Caki2 (cell line): ENCODE results near the gene ROR2. TPM values are rescaled to one million over a fixed set of nuclear protein-coding genes. Genes with fewer than 3 reads are reported as not detected.
"Not testable (repeated sequence)": the region's sequence is repeated elsewhere in the genome, so short reads cannot be mapped to it uniquely, and the experiment has no call there.

Source experiments
- DNase-seq: peaks from one replicate; pipeline ENCODE4 v3.0.0-alpha.2; 2015; ENCODE audit warnings: low read depth
- in situ Hi-C: cut with HindIII; loops from 2 replicates; pipeline ENCODE4 v1.10.0; 2016; ENCODE audit warnings: low sequenced_read_pairs, low pct_unique_long_range_greater_than_20kb, mixed read lengths
- total RNA-seq: library from RNA; depleted of rRNA; stranded (reverse); fragments of >200 nt; shearing (Covaris generic); gene quantifications from 2 replicates; pipeline ENCODE4 v1.2.3, GENCODE V29; 2014; ENCODE audit warnings: low replicate concordance

ROR2 gene
- total RNA-seq, 1 experiment from 2014 or later = 8.4 TPM

GRCh38 chr9:91663858-91664257 is 286.2 kb downstream of the ROR2 start:
- DNase-seq = no peak
- in situ Hi-C loops = loop anchor here (25.0 kb wide), 1 partner anchor 152 kb away; no protein-coding TSS in a partner anchor

GRCh38 chr9:91661451-91661850 is 288.6 kb downstream of the ROR2 start:
- in situ Hi-C loops = loop anchor here (25.0 kb wide), 1 partner anchor 149 kb away; no protein-coding TSS in a partner anchor
- DNase-seq = no peak

- DNase-seq = no peak
Measured at GRCh38 chr9:91660521-91660920, 289.5 kb downstream of the ROR2 start.

GRCh38 chr9:91659529-91660495 is 290.2 kb downstream of the ROR2 start:
- in situ Hi-C loops = loop anchor here (25.0 kb wide), 1 partner anchor 148 kb away; no protein-coding TSS in a partner anchor
- no peak for DNase-seq

More at GRCh38 chr9:91660521-91660920, 289.5 kb downstream of the ROR2 start:
- in situ Hi-C loops = loop anchor here (25.0 kb wide), 1 partner anchor 148 kb away; no protein-coding TSS in a partner anchor

GRCh38 chr9:91658513-91659105 is 291.4 kb downstream of the ROR2 start:
- DNase-seq = no peak
- in situ Hi-C loops = loop anchor here (25.0 kb wide), 1 partner anchor 146 kb away; no protein-coding TSS in a partner anchor

- in situ Hi-C loops = loop anchor here (25.0 kb wide), 1 partner anchor 145 kb away; no protein-coding TSS in a partner anchor
- DNase-seq = no peak
Measured at GRCh38 chr9:91657501-91657900, 292.5 kb downstream of the ROR2 start.

- in situ Hi-C loops = loop anchor here (25.0 kb wide), 1 partner anchor 143 kb away; no protein-coding TSS in a partner anchor
- no peak for DNase-seq
Measured at GRCh38 chr9:91655658-91656057, 294.4 kb downstream of the ROR2 start.

GRCh38 chr9:91655215-91655614 is 294.8 kb downstream of the ROR2 start:
- DNase-seq = no peak
- in situ Hi-C loops = loop anchor here (25.0 kb wide), 1 partner anchor 143 kb away; no protein-coding TSS in a partner anchor

- in situ Hi-C loops = loop anchor here (25.0 kb wide), 1 partner anchor 142 kb away; no protein-coding TSS in a partner anchor
- DNase-seq = no peak
Measured at GRCh38 chr9:91654527-91654926, 295.5 kb downstream of the ROR2 start.

- no peak for DNase-seq
- in situ Hi-C loops = no loop called here
Measured at GRCh38 chr9:91647371-91647770, 302.7 kb downstream of the ROR2 start.

GRCh38 chr9:91646702-91647101 is 303.3 kb downstream of the ROR2 start:
- in situ Hi-C loops = no loop called here
- DNase-seq = no peak

GRCh38 chr9:91644433-91644832 is 305.6 kb downstream of the ROR2 start:
- in situ Hi-C loops = no loop called here
- DNase-seq = no peak

GRCh38 chr9:91643481-91644077 is 306.4 kb downstream of the ROR2 start:
- in situ Hi-C loops = no loop called here
- DNase-seq = no peak

- in situ Hi-C loops = no loop called here
- DNase-seq = no peak
Measured at GRCh38 chr9:91642771-91643170, 307.3 kb downstream of the ROR2 start.

GRCh38 chr9:91640428-91640827 is 309.6 kb downstream of the ROR2 start:
- no peak for DNase-seq
- in situ Hi-C loops = no loop called here

- no peak for DNase-seq
- in situ Hi-C loops = no loop called here
Measured at GRCh38 chr9:91639054-91639453, 311.0 kb downstream of the ROR2 start.

GRCh38 chr9:91634832-91635231 is 315.2 kb downstream of the ROR2 start:
- DNase-seq, in situ Hi-C loops: not testable (repeated sequence)

- no peak for DNase-seq
- in situ Hi-C loops = no loop called here
Measured at GRCh38 chr9:91629718-91630117, 320.3 kb downstream of the ROR2 start.
